Retinal pigment epithelial cell (primary cell): ENCODE data around the gene HIPK2.

Experiments
- DNase-seq: peaks from one replicate; pipeline ENCODE4 v3.0.0-alpha.2; 2010; ENCODE audit warnings: low read depth
- H3K4me3 ChIP-seq: 2 replicates; pipeline ENCODE4 v1.5.1; 2011; ENCODE audit warnings: mild to moderate bottlenecking, low read length, control low read depth, moderate library complexity
- CTCF ChIP-seq: conservative IDR thresholded peaks from 2 replicates; pipeline ENCODE4 v1.5.1; 2011; ENCODE audit warnings: low read depth, low read length, control low read depth, inconsistent platforms

Gene HIPK2

GRCh38 chr7:139682136-139683013, 95.4 kb downstream of the HIPK2 start:
- H3K4me3 ChIP-seq: no peak overlapping the region
- DNase-seq: no peak
- TF ChIP-seq CTCF: no peak

GRCh38 chr7:139681812-139682135, 96.0 kb downstream of the HIPK2 start:
- no peak overlapping the region for H3K4me3 ChIP-seq
- TF ChIP-seq CTCF: no peak
- no peak for DNase-seq

GRCh38 chr7:139681463-139681755, 96.4 kb downstream of the HIPK2 start:
- no peak for DNase-seq
- TF ChIP-seq CTCF: no peak
- no peak overlapping the region for H3K4me3 ChIP-seq

GRCh38 chr7:139680676-139681462, 96.9 kb downstream of the HIPK2 start:
- DNase-seq: no peak
- no peak overlapping the region for H3K4me3 ChIP-seq
- no peak for TF ChIP-seq CTCF

- no peak for TF ChIP-seq CTCF
- no peak overlapping the region for H3K4me3 ChIP-seq
- no peak for DNase-seq
These were observed 97.8 kb downstream of the HIPK2 start for GRCh38 chr7:139679731-139680594.

GRCh38 chr7:139676390-139676789, 101.4 kb downstream of the HIPK2 start:
- TF ChIP-seq CTCF: no peak
- no peak for DNase-seq
- no peak overlapping the region for H3K4me3 ChIP-seq
